GDM1 (cell line): Measurements from ENCODE around the gene FAM117B.
"Not testable (repeated sequence)": the region's sequence is repeated elsewhere in the genome, so short reads cannot be mapped to it uniquely, and the experiment has no call there.

Experiments
- DNase-seq: peaks from one replicate; lab custom pipeline; 2025; lab: John Stamatoyannopoulos, UW

FAM117B gene

DNA sequence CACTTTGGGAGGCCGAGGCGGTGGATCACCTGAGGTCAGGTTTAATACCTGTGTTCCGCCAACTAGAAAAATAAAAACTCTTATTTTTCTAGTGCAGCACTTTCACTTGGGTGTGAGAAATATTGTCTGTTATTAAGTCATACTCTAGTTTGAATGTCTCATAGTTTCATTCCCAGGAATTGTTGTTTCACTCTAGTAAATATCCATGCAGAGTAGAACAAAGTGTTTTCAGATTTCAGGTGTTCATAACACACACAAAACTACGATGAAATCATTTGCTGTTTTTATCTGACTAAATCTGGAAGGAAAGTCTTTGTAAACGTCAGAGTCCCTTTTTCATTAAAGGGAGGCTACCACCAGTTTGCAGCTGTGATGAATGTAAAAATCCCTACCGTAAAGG, 4.0 kb downstream of the FAM117B start:
- DNase-seq: no peak

DNA sequence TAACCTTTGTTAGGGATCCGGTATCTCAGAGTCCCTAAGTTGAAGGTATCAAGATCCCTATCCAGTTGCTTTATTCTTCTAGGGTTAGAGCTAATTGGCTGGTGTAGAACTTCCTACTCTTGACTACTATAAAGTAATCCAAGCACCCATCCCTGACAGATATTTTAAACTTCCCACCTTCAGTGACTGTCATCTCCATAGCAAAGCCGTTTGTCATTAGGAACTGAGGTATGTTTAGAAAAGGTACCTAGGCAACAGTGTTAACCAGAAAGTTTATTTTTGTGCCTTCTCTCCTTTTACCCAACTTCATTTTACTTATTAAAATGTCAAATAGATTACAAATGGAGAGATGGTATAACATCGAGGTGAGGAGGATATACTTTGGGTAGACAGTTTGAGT, 4.5 kb downstream of the FAM117B start:
- no peak for DNase-seq

DNA sequence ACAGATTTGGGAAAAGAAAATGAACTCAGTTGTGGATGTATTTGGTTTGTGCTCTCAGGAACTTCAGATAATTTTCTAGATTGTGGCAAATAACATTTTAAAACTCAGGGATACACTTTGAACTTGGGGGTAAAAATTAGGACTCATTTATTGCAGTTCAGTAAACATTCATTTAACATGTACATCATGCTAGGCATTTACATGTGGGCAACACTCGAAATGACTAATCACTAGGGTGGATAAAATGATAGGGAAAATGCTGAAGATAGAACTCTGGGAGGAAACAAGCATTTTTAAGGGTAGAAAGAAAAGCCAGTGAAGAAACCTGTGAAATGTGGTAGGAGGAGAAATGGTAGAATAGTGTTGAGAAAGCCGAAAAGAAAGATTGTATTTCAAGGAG, 7.8 kb downstream of the FAM117B start:
- no peak for DNase-seq

DNA sequence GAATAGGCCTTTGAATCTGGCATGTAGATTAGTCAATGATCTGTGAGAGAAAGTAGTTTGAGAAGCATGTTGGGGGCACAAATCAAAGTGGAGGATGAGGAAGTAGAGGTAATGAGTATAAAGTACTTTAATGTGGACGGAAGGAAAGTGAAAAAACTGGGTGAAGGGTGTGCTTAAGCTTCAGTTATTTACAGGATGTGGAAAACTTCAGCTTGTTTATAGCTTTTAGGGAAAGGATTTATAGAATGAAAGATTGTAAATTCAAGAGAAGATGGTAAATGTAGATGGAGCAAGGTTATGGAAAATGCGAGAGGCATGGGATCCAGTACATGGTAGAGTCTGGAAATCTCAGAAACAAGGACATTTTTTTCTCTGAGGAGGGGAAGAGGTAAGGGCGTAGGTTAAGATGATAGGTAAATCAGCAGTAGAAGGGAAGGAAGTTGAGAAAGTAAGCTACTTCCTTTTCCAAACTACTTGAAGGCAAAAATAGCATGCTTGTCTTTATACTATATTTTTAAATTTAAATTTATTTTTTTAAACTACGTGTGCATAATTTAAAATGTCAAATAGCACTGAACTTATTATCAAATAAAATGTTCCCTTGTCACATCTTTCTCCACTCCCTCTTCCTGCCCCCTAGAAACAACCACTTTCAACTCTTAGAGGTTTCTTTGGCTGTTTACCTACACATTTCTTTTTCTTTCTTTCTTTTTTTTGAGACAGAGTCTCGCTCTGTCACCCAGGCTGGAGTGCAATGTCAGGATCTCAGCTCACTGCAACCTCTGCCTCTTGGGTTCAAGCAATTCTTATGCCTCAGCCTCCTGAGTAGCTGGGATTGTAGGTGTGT, 8.5 kb downstream of the FAM117B start:
- DNase-seq: no peak

DNA sequence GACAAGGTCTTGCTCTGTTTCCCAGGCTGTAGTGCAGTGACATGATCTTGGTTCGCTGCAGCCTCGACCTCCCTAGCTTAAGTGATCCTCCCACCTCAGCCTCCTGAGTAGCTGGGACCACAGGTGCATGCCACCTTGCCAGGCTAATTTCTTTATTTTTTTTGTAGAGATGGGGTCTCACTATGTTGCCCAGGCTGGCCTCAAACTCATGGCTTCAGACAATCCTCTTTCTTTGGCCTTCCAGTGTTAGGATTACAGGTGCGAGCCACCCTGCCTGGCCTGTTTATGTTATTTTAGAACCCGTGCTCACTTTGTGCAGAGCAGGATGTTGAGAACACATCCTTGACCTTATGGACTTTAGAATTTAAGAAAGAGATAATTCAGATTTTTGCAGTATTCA, 17.4 kb downstream of the FAM117B start:
- no peak for DNase-seq

DNA sequence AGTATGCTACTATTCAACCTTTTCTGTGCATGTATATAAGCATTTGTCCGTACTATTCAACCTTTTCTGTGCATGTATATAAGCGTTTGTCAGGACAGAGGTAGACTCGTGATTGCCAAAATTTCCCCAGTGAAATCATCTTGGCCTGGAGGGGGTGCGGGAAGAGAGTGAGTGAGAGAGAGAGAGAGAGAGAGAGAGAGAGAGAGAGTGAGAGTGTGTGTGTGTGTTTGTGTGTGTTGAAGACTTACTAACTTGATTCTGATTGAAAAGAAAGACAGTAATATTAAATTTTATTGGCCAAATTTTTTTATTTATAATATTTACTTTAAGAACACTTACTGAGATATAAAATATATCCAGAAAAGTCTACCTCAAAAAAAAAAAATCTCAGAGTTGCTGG, 19.1 kb downstream of the FAM117B start:
- DNase-seq: no peak

DNA sequence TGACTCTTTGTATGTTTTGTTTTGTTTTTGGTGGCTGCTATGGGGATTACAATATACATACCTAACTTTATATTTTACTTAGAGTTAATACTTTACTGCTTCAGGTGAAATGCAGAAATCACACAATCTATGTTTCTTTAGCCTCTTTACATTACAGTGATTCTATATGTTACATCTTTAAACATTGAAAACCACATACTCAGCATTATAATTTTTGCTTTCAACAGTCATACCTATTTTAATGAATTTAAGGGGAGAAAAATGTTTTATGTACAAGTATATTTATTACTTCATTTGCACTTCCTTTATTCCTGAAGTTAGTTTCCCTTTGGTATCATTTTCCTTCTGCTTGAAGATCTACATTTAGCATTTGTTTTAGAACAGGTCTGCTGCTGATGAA, 23.1 kb downstream of the FAM117B start:
- no peak for DNase-seq

DNA sequence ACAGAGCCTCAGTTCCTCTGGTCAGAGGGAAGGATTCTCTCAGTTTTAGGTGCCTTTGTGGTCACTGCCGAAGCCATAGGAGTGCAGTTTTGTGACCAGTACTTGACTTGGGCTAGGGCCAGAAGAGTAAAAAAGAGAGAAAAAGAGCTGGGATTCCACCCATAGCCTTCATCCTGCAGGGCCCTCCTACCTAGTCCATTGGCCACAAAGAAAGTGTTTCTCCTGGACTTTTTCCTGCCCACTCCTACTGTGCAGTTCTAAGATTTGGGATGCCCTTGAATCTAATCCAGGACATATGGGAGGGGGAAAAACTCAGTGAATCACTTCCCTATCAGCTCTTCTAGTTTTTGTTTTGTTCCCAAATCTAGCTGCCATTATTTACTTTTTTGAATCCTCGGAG, 26.0 kb downstream of the FAM117B start:
- no peak for DNase-seq

DNA sequence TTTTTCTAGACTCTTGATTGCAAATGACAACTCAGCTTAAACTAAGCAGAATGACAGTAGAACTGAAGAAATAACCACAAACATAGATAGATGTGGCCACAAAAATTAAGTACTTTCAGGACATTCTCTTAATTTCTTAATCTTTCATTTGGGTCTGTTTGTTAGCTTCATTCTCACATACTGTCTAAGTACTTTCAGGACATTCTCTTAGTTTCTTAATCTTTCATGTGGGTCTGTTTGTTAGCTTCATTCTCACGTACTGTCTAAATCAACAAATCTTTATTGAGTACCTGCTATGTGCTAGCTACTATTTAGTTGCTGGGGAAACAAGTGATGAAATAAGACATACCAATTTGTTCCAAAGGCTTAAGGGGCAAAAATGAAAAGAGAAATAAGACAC, 35.1 kb downstream of the FAM117B start:
- no peak for DNase-seq

DNA sequence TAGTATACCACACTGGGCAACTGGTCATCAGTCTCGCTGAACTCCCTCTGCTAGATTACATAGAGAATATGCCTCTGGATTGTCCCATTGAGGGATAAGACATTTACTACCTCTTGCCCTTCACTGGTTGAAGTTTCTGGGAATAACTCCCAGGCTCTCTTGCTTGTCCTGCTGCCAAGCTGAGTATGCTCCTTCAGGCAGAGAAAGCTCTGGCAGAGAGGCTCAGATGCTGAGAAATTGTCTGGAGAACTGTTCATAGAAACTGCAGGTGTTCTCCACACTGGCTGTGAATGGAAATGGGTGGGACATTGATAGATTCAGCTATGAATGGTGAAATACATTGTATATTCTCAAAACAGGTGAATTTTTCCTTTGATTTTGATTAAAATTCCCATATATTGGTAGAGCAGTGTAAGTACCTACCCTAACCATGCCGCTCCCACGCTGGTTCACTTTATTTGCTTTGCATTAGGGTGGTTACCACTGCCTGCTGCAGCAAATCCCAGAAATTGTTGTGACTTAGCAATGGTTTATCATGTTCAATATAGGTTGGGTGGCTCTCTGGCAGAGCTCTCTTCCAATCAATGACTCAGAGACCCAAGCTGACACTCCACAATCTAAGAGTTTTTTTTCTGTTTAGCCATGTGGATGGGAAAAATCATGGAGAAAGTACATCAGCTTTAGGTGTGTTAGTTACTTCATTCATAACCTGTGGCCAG, 36.7 kb downstream of the FAM117B start:
- DNase-seq: no peak

DNA sequence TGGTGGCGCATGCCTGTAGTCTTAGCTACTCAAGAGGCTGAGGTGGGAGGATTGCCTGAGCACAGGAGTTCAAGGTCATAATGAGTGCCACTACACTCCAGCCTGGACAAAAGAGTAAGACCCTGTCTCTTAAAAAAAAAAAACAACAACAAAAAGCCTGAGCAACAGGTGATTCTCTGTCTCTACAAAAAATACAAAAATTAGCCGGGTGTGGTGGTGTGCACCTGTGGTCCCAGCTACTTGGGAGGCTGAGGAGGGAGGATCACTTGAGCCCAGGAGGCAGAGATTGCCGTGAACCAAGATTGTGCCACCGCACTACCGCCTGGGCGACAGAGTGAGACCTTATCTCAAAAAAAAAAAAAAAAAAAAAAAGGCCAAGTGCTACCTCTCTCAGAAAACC, 40.3 kb downstream of the FAM117B start:
- DNase-seq: not testable (repeated sequence)

DNA sequence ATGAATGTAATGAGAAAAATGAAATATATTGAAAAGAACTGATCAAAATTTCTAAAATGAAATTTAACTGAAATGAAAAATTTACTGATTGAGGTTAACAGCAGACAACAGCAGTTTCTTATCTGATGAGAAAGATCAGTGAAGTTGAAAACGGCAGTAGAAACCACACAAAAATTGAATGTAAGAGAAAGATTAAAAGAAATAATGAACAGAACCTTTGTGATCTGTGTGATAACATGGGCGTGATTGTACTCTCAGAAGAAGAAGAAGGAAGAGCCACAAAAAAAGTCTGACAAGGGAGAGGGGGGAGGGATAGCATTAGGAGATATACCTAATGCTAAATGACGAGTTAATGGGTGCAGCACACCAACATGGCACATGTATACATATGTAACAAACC, 45.2 kb downstream of the FAM117B start:
- no peak for DNase-seq

DNA sequence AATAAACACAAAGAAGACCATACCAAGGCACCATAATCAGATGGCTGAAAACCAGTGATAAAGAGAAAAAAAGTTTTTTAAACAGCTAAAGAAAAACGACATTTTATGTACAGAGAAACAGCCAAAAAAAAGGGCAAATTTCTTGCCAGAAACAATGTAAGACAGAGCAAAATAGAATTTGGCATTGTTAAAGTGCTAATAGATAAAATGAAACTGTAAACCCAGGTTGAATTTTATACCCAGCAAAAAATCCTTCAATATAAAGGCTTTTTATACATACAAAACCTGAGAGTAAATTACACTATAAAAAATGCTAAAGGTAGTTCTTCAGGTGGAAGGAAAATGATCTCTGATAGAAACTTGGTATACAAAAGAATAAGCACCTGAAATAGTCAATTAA, 45.7 kb downstream of the FAM117B start:
- no peak for DNase-seq

DNA sequence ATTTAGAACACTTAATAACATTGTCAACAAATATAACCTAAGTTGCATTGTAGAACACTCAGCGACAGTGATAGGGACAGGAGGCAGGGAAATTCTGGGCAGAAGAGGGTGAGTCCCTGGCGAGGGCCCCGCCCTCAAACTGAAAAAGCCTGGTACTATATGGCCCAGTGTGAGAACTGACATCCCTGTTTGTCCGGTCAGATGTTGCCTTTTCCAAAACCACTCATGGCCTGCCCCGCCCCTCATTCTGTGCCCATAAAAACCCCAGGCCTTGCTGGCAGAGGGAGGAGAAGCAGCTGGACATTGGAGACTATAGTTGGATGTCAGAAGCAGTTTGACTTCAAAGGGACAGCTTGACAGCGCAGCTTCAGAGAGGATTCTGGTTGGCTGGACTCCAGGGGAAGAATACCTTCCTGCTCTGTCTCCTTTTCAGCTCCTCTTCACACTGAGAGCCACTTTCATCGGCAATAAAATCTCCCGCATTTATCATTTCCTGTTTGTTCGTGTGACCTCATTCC, 47.0 kb downstream of the FAM117B start:
- no peak for DNase-seq

DNA sequence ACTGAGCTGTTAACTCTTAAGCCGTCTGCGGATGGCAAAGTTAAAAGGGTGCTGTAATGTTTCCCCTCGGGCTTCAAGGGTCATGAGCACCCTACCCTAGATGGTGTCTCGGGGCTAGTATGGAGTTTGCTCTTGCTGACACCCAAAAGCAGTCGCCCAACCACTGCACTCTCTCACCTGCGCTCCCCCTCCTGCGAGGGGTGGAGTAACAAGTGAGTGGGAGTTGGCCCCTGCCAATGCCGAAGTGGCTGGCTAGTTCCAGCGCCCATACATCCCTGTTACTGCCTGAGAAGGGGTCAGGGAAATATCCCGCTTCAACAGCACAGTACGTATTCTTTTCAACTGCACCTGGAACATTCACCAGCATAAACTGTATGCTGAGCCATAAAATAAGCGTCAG, 47.5 kb downstream of the FAM117B start:
- no peak for DNase-seq

DNA sequence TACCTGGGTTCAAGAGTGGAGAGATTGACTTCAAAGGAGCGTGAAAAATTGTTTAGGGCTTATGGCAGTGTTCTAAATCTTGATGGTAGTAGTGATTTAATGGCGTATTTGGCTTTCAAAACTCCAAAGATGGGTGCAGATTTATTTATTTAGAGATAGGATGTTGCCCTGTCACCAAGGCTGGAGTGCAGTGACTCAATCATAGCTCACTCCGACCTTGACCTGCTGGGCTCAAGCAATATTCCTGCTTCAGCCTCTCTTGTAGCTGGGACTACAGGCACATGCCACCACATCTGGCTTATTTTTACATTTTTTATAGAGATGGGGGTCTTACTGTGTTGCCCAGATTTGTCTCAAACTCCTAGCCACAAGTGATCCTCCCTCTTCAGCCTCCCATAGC, 52.5 kb downstream of the FAM117B start:
- DNase-seq: no peak

DNA sequence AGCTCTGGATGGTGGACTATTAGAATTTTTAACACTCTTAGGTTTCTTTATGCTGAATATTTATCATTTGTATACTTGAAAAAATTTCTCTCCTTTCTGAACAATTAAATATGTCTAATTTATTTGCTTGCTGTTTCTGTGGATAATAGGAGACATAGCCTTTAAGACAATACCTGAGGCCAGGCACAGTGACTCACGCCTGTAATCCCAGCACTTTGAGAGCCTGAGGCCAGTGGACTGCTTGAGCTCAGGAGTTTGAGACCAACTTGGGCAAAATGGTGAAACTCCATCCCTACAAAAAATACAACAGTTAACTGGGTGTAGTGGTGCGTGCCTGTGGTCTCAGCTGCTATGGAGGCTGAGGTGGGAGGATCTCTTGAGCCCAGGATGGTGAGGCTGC, 54.7 kb downstream of the FAM117B start:
- DNase-seq: no peak

DNA sequence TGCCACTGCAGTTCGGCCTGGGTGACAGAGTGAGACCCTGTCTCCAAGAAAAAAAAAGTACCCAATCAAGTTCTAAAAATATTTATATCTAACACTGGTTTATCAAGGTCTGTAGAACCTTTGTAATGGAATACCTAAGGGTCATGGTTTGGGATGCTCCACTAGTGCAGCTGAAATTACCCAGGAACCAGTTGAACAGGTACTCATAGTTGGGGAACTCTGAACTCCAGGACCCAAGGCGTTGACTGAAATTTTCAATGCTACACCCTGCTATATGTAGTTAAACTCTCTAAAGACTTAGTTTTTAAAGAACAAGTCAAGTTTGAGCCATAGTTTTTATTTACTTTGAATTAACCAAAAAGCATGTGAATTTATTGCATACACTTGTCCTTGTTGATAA, 55.1 kb downstream of the FAM117B start:
- DNase-seq: no peak

DNA sequence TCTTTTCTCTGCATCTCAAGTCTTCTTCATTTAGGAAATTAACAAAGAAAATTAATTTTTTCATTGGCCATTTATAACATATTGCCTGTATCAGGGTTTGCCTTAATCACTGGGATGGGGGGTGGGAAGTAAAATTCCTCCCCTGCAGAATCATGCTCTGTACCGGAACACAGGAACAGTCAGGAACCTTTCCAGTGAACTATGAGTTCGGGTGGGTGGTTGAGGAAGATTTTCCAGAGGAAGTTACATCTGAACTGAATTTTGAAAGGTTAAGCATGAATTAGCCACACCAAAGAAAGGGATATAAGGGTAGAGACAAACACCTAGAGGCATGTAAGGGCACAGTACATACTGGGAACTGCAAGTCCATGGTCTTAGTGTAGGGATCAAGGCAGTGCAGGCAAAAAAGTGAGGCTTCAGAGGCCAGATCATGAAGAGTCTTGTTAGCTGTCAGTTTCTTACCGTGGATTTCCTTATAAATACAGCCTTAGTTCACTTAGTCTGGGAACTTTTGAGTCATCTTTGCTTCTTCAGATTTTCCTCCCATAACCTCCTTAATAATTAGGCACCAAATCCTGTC, 55.6 kb downstream of the FAM117B start:
- no peak for DNase-seq

DNA sequence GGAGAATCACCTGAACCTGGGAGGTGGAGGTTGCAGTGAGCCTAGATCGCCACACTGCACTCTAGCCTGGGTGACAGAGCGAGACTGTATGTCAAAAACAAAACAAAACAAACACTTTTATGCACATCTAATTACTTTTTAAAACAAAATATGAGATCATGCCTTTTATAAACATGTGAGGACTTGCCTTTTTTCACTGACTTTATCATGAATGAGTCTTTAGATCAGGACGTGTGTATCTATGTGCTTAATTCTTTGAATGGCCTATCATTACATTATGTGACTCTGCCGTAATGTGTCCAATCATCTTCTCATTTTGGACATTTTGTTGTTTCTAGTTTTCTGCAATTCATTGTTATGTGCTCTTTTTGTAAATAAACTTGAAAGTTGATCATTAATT, 58.7 kb downstream of the FAM117B start:
- DNase-seq: no peak

DNA sequence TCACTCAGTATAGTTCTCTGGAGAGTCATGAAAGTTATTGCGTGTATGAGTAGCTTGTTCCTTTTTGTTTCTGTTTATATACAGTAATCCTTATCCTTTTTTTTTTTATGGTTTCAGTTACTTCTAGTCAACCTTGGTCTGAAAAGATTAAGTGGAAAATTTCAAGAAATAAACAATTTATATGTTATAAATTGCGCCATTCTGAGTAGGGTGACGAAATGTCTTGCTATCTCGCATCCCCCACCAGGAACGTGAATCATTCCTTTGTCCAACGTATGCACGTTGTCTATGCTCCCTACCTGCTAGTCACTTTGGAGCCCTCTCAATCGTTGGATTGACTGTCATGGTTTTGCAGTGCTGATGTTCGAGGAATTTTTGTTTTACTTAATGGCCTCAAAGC, 60.4 kb downstream of the FAM117B start:
- DNase-seq: no peak

DNA sequence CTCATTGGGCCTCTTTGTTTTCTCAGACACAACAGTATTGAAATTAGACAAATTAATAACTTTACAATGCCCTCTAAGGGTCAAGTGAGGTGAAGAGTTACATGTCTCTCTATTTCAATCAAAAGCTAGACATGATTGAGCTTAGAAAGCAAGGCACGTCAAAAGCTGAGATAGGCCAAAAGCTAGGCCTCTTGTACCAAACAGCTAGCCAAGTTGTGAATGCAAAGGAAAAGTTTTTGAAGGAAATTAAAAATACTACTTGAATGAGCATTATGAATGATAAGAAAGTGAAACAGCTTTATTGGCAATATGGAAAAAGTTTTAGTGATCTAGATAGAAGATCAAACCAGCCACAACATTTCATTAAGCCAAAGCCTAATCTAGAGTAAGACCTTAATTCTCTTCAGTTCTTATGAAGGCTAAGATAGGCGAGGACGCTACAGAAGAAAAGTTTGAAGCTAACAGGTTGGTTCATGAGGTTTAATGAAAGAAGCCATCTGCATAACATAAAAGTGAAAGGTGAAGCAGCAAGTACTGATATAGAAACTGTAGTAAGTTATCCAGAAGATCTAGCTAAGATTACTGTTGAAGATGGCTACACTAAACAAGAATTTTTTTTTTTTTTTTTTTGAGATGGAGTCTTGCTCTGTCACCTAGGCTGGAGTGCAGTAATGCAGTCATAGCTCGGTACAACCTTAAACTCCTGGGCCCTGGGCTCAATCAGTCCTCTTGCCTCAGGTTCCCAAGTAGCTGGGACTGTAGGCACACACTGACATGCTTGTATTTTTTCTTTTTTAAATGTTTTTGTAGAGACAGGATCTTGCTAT, 65.5 kb downstream of the FAM117B start:
- DNase-seq: no peak
